ENCODE measurements around the gene DSCAML1. TPM values are rescaled to one million over a fixed set of nuclear protein-coding genes. Genes with fewer than 3 reads are reported as not detected.

The DSCAML1 gene
- total RNA-seq, 1 donor from 2014 or later = 2.5 TPM

DNA sequence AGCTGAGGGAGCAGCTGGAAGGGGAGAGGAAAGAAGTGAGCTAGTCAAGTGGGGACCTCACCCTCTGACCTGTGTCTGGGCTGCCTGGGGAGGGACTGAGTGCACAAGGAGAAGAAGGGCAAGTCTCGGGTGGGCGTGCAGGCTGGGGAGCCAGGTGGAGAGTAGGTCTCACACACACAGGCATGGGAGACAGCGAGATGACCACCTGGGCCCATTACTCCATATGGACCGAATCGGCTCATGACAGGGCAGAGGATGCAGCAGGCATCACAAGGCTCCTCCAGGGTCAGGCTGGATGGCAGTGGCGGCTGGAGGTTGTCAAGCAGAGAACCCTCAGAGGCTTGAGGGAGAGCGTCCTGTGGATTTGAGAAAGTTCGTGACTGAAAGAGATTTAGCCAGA lies 405.8 kb downstream of the DSCAML1 start:
- no peak overlapping the region for H3K27ac Mint-ChIP-seq

DNA sequence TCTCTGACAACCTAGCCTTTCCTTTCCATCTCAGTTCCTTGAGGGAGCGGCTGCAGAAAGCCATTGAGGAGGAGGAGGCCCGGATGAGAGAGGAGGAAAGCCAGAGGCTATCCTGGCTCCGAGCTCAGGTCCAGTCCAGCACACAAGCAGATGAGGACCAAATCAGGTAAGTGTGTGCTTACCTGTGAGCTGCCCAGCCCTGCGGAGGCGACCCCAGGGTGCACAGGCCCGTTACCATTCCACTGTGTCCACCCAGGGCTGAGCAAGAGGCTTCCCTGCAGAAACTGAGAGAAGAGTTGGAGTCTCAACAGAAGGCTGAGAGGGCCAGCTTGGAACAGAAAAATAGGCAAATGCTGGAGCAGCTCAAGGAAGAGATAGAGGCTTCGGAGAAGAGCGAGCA lies 406.3 kb downstream of the DSCAML1 start:
- TF ChIP-seq, protein P1, sequence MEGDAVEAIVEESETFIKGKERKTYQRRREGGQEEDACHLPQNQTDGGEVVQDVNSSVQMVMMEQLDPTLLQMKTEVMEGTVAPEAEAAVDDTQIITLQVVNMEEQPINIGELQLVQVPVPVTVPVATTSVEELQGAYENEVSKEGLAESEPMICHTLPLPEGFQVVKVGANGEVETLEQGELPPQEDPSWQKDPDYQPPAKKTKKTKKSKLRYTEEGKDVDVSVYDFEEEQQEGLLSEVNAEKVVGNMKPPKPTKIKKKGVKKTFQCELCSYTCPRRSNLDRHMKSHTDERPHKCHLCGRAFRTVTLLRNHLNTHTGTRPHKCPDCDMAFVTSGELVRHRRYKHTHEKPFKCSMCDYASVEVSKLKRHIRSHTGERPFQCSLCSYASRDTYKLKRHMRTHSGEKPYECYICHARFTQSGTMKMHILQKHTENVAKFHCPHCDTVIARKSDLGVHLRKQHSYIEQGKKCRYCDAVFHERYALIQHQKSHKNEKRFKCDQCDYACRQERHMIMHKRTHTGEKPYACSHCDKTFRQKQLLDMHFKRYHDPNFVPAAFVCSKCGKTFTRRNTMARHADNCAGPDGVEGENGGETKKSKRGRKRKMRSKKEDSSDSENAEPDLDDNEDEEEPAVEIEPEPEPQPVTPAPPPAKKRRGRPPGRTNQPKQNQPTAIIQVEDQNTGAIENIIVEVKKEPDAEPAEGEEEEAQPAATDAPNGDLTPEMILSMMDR (IDR thresholded peaks at IDR 0.05; ENCODE audit: unreplicated experiment) = no peak
- no peak overlapping the region for H3K4me3 Mint-ChIP-seq
- H3K27me3 Mint-ChIP-seq (ENCODE audit: low read depth) = no peaks in the 10 kb centered on the region
- no peaks in the 10 kb centered on the region for H3K4me1 Mint-ChIP-seq
- peaks cover 32% of the 10 kb centered on the region for H3K36me3 Mint-ChIP-seq
- H3K27ac Mint-ChIP-seq = no peak overlapping the region
- no peak for DNase-seq (ENCODE audit: low spot score in 2 of 2, unreplicated experiment in 2 of 2)
- H3K9me3 Mint-ChIP-seq = no peaks in the 10 kb centered on the region

More for the DNA sequence above, 405.8 kb downstream of the DSCAML1 start:
- TF ChIP-seq, protein P1 (IDR thresholded peaks at IDR 0.05; ENCODE audit: unreplicated experiment) = no peak
- H3K36me3 Mint-ChIP-seq = peaks cover 35% of the 10 kb centered on the region
- no peaks in the 10 kb centered on the region for H3K4me1 Mint-ChIP-seq
- H3K4me3 Mint-ChIP-seq = no peak overlapping the region
- DNase-seq (ENCODE audit: low spot score in 2 of 2, unreplicated experiment in 2 of 2) = no peak
- H3K9me3 Mint-ChIP-seq = no peaks in the 10 kb centered on the region
- no peaks in the 10 kb centered on the region for H3K27me3 Mint-ChIP-seq (ENCODE audit: low read depth)

DNA sequence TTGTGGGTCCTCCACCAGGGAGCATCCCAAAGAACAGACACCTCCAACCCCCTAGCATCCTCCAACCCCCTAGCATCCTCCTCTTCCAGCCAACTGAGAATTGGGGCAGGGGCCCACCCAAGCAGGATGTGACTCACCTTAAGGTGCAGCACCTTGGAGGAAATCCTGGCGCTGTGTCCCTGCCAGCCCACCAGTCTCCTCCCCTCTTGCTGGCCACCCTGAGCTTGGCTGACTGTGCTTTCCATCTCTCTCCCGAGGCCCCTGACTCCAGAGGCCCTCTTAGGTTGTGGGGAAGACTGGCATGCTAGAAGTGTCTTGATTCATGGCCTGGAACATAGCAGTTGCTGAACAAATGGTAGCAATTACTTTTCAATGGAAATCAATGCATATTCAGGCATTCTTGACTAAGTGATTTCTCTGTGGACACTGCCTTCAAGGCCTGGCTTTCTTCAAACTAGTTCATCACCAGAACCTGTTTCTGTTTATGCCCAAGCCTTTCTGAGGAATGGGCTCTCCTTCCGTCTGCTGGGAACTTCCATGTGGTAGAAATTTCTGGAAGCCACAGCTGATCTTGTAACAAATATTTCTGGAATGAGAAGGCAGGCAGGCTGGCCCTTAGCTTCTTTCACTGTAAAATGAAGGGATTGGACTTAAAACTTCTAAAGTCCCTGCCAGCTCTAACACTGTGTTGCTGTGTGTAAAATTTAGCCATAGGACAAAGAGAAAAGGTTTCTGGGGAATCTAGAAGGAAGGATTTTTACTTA lies 408.8 kb downstream of the DSCAML1 start:
- Mint-ChIP-seq H3K4me3 (no peak overlapping the region), H3K27ac (no peak overlapping the region), H3K27me3 (ENCODE audit: low read depth) (no peaks in the 10 kb centered on the region), H3K4me1 (no peaks in the 10 kb centered on the region), H3K9me3 (no peaks in the 10 kb centered on the region), H3K36me3 (peaks cover 21% of the 10 kb centered on the region)
- TF ChIP-seq, protein P1 (IDR thresholded peaks at IDR 0.05; ENCODE audit: unreplicated experiment) = no peak
- no peak for DNase-seq (ENCODE audit: low spot score in 2 of 2, unreplicated experiment in 2 of 2)

DNA sequence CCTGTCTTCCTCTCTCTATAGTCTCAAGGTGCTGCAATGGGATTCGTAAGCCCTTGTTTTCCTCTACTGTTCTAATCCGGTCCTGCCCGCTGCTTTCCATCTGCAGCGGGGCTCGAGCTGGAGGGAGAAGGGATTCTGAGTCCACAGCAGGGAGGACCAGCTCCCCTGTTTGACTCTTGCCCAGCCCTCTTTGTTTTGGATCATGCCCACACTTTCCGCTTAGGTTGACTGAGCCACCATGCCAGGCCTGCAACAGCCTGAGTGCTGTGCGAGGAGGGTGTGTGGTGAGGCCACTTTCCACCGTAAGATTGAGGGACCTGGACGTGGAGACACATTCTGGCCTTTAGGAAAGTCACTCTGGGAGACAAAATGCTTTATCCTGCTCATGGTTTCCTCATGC lies 411.1 kb downstream of the DSCAML1 start:
- TF ChIP-seq, protein P1 (IDR thresholded peaks at IDR 0.05; ENCODE audit: unreplicated experiment) = no peak
- Mint-ChIP-seq H3K9me3 (no peaks in the 10 kb centered on the region), H3K4me1 (no peaks in the 10 kb centered on the region), H3K4me3 (no peak overlapping the region), H3K27me3 (ENCODE audit: low read depth) (no peaks in the 10 kb centered on the region), H3K27ac (no peak overlapping the region), H3K36me3 (peaks cover 23% of the 10 kb centered on the region)
- no peak for DNase-seq (ENCODE audit: low spot score in 2 of 2, unreplicated experiment in 2 of 2)

DNA sequence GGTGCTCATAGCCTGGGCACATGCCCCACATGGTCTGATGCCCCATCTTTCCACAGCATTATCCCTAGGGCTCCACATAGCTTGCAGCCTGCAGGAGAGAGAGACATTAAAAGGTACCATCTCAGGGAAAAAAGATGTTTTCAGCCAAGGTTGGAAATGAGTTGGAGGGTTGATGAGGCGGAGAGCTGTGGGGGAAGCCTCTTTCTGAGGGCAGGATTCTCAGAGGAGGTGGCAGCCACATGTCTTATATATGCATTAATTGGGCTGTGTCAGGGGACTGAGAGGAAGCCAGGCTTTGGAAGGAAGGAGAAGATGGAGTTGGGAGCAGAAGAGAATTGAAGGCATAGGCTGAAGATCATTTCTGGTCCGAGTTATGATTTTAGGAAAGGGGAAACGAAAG lies 411.5 kb downstream of the DSCAML1 start:
- Mint-ChIP-seq H3K36me3 (peaks cover 24% of the 10 kb centered on the region), H3K27me3 (ENCODE audit: low read depth) (no peaks in the 10 kb centered on the region), H3K4me3 (no peak overlapping the region), H3K9me3 (no peaks in the 10 kb centered on the region), H3K4me1 (no peaks in the 10 kb centered on the region), H3K27ac (no peak overlapping the region)
- no peak for DNase-seq (ENCODE audit: low spot score in 2 of 2, unreplicated experiment in 2 of 2)
- TF ChIP-seq, protein P1 (IDR thresholded peaks at IDR 0.05; ENCODE audit: unreplicated experiment) = no peak
